Measurements from ENCODE around the gene SASH3.

The SASH3 gene

GRCh38 chrX:129760155-129760554 is 19.6 kb upstream of the SASH3 start:
- DNase-seq: no peak

DNA sequence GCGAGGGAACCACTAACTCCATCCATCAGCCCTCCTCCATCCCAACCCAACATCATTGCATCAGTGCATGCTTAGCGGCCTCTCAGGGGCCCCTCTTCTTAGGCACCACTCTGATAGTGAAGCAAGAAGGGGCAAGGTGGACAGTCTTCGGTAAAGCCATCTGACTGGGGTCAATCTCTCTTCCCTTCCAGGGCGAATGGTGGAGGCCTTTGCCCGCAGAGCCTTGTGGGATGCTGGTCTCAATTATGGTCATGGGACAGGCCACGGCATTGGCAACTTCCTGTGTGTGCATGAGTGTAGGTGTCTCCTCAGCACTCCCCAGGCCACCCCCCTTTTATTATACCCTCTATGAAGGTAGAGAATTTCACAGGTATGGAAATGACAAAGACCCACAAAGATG is 18.8 kb upstream of the SASH3 start:
- DNase-seq: no peak

DNA sequence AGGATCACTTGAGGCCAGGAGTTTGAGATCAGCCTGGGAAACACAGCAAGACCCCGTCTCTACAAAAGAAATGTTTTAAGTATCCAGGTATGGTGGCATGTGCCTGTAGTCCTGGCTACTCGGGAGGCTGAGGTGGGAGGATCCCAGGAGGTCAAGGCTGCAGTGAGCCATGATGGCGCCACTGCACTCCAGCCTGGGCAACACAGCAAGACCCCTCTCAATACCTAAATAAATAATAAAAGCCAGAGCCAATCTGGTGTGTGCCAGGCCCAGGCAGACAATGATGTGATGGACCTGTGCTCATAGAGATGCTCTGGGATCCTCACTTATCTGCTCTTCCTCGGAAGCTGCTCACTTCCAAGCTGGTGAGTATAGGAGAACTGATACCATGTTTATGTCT is 18.2 kb upstream of the SASH3 start:
- no peak for DNase-seq

GRCh38 chrX:129762448-129762847 is 17.3 kb upstream of the SASH3 start:
- DNase-seq: no peak

- DNase-seq: no peak
Observed at GRCh38 chrX:129763666-129764065, 16.1 kb upstream of the SASH3 start.

DNA sequence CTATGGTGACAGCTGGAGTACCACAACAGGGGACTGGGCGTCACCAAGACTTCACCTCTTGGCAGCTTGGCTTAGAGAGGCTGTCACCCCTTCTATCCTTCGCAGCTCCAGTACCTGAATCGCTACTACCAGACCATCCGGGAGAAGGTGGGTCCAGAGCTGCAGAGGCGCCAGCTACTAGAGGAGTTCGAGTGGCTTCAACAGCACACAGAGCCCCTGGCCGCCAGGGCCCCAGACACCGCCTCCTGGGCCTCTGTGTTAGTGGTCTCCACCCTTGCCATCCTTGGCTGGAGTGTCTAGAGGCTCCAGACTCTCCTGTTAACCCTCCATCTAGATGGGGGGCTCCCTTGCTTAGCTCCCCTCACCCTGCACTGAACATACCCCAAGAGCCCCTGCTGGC is 11.6 kb upstream of the SASH3 start:
- no peak for DNase-seq

DNA sequence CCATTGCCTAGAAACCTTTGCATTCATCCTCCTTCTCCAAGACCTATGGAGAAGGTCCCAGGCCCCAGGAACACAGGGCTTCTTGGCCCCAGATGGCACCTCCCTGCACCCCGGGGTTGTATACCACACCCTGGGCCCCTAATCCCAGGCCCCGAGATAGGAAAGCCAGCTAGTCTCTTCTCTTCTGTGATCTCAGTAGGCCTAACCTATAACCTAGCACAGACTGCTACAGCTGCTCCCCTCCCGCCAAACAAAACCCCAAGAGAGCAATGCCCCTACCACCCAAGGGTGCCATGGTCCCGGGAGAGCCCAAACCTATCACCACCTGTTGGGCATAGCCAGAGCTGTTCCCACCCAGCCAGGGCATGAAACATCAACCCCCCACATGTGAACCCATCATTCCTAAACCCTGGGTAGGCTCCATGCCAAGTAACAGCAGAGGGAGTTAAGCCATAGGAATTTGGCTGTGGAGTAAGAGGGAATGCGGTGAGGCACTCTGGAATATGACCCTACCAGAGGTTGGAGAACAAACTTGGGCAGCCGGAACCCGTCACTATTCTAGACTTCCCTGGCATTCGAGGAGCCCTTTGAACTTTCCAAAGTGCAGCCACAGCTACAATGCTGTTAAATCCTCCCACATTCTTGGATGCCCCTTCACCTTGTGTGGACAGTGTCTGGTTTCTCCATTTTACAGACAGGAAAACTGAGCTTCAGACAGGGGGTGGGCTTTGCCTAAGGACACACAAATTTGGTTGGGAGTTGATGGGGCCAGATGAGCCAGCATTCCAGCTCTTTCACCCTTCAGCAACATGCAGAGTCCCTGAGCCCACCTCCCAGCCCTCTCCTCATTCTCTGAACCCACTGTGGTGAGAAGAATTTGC is 10.9 kb upstream of the SASH3 start:
- no peak for DNase-seq

DNA sequence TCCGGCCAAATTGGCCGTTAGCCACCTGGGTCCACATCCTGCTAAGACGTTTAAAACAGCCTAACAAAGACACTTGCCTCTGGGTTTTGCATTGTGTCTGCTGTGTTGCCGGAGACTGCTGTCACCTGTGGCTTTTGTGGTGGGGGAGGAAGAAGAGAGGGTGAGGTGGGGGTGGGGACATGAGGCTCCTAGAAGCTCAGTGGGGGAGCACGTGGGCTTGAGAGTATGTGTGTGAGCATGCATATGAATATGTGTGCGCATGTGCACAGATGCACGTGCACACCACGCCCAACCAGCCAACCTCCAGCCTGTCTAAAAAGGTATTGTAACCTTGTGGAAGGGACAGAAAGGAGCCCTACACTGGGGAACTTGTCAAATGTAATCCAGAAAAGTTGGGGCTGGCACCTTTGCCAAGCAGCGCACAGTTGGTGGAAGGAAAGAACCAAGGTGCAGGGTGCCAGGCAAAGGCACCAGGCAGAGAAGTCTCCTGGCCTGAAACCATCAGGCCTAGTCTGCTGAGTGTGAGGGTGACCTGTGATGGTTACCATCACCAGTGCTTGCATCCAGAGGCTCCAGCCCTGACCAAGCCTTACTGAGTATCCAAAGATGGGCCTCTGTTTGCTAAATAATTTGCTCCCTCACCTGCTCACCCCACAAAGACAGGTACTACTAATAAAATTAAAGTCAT is 10.1 kb upstream of the SASH3 start:
- DNase-seq: peak; percentile 88

DNA sequence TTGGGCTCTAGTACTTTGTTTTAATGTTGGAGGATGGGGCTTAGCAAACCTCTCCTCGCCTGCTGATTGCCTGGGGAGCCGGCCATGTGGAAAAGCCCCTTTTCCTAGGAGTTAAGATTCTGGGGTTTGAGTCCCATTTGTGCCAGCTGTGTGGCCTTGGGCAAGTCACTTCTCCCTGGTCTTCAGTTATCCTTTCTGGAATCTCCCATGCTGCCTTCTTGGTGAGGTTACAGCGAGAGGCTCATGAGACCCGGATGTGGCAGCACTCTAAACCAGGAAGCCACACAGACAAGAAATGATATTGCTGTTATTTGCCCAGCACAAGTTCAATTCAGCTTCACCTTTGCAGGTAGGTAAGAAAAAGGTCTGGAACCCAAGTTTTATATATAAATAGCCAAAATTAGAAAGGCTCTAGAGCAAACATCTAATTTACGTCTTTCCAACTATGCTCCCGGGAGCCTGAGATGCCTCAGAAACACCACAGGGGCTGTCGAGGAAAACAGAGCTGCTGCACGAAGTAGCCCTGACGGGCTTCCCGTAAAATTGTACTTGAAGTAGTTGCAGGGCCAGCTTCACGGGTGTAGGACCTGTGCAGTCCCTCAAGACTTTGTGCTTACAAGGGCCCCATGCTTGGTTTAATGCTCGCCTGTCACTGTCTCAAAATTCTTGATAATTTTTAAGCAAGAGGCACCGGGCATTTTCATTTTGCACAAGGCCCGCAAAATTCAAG is 8.3 kb upstream of the SASH3 start:
- peak; percentile 63 for DNase-seq

DNA sequence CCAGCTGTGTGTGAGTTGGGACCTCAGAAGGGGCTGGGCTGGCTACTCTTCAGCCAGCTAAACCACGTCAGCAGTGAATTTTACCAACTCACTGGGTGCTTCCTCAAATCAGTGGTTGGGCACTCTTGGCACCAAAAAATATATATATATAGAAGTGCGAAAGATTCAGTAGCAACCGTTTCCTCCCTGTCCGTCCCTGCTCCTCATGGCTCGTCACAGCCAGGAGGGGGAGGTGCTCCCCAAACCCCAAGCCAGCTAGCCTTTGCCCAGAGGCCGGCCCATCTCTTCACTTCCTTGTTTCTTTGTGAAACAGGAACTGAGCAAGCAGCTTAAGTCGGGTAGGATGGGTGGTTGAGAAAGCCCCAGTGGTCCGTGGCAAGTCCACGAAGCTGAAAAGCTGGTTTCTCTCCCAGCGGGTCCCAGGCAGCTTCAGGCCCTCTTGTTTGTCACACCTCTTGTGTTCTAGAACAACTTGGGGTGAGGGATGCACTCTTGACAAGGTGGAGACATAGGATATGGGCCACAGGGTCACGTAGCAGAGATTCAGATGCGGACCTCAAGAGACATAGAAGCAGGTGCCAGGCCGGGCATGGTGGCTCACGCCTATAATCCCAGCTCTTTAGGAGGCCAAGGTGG is 6.8 kb upstream of the SASH3 start:
- peak; percentile 51 for DNase-seq

DNA sequence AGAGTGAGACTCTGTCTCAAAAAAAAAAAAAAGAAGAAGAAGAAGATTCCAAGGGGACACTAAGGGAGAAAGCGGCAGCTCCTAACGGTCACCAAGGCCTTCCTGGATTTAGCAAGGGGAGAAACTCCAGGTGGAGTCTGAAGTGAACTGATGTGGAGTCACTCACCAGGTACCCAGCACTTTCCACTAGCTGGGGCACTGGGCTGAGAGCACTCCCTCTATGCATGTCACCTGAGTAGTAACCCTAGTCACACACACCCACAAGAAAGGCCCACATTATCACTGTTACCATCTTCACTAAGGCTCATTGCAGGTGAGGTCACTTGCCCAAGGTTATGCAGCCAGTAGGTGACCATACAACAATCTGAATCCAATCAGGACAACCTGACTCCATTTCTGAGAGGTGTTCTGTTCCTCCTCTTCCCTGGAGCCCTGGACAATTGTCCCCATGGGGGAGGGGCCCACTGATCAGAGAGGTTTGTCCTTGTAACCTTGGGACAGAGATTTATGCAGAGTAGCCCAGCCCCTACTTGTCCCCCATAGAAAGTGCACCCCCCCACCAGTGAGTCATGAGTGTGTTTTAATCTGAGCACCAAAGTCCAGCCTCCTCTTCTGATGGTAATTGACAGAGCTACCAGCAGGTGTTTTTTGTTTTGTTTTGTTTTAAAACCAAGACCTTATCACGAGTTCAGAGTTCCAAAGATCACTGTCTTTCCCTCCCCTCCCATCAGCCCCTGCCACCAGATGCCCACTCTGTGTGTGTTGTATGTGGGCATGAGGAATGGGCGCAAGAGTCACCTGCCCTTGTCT is 5.9 kb upstream of the SASH3 start:
- peak; percentile 46 for DNase-seq

- DNase-seq: peak; percentile 82
Observed at GRCh38 chrX:129777218-129778030, 2.3 kb upstream of the SASH3 start.

DNA sequence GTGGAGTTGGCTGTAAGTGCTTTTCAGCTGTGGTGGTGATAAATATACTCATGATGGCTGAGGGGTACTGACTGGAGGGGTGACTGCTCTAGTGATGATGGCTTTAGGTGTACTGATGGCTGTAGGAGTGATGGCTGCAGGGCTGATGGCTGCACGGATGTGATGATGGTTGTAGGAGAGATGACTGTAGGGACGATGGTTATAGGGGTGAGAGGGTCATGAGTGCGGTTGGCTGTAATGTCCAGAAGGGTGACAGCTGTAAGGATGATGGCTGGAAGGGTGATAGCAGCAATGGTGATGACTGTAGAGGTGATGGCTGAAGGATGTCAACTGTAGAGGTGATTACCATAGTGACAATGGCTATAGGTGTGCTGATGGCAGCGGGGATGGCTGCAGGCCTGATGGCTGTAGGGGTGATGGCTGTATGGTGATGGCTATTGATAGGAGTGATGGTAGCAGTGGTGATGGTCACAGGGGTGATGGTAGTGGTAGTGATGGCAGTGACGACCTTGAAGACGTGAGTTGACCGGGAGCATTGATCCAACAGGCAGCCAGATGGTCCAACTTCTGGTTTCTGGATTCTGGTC is 570 bp upstream of the SASH3 start:
- DNase-seq: no peak

GRCh38 chrX:129780441-129781105 is 824 bp downstream of the SASH3 start:
- no peak for DNase-seq

- DNase-seq: peak; percentile 89
Observed at GRCh38 chrX:129781134-129781672, 1.5 kb downstream of the SASH3 start.

- peak; percentile 50 for DNase-seq
Observed at GRCh38 chrX:129781680-129782495, 2.1 kb downstream of the SASH3 start.

- no peak for DNase-seq
Observed at GRCh38 chrX:129782706-129783105, 3.0 kb downstream of the SASH3 start.

- DNase-seq: peak; percentile 44
Observed at GRCh38 chrX:129783291-129783713, 3.6 kb downstream of the SASH3 start.

DNA sequence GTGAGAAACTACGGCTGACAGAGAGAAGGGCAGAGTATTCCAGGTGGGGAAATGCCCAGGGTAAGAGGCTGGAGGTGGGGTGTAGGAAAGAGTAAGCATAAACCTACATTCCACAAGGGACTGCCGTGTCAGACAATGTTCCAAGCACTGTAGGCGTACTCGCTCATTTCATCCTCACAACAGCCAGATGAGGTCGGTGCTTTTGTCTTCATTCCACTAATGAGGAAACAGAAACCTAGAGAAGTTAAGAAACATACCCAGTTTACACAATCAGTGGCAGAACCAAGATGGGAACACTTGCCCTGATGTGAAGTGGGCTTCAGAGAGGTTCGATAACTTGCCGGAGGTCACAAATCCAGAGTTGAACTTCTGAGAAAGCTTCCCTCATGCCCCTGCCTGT is 4.6 kb downstream of the SASH3 start:
- no peak for DNase-seq
